ENCODE data around the gene ATG2B. TPM values are rescaled to one million over a fixed set of nuclear protein-coding genes. Genes with fewer than 3 reads are reported as not detected.

The ATG2B gene
- total and polyA plus RNA-seq, 10 of the 15 experiments (the other 5 are each of a cell fraction or from before 2014, with no cell fraction given): 0.84 to 15.4 (median 9.9) TPM

DNA sequence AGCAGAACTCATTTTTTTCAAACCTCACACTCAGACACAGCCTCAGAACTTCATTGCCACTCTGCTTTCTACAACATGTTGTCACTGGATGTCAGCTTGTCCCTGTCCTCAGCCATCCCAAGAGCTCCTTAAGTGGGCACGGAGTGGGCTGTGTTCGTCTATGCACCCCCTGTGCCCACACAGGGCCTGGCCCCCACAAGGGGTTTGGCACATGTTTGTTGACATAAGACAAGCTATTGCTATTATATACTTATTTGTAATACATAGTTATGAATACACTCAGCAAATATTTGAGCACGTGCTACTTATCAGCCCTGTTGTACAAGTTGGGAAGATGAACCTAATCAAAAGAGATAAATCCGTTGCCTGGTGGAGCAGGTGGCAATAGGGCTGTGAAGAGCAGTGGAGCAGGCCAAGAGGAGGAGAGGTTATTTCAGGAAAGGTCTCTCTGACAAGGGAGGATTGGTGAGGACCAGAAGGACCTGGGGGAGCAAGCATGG, 111.4 kb downstream of the ATG2B start:
- H3K27me3 ChIP-seq (replicated peaks in 1 of 2; ENCODE audit: control insufficient read depth in 2 of 2, insufficient read depth in 2 of 2, low read length in 1 of 2): peaks cover 2 to 5% of the 10 kb centered on the region in 2 experiments; a peak in 3 of 4 replicates
- ChIA-PET RAD21 (ENCODE audit: unreplicated experiment) (interaction anchor here (0.6 kb wide), 1 partner anchor 9 kb away, joined by 3 read pairs; no protein-coding TSS in a partner anchor), POLR2A (interaction anchor here (1.1 kb wide), 1 partner anchor 9 kb away, joined by 3 read pairs; no protein-coding TSS in a partner anchor), SMC1A (ENCODE audit: uncharacterized antibody, unreplicated experiment) (no interaction called here), CTCF (no interaction called here)
- no peaks in the 10 kb centered on the region for H4K20me1 ChIP-seq (ENCODE audit: control insufficient read depth, insufficient read depth)
- intact Hi-C loops (cut with micrococcal nuclease; ENCODE audit: unreplicated experiment) (no loop called here), in situ Hi-C loops (cut with MboI) (no loop called here)
- H3K4me1 ChIP-seq (ENCODE audit: control insufficient read depth, insufficient read depth, low read length): no peaks in the 10 kb centered on the region
- no peak overlapping the region for H3K4me2 ChIP-seq (ENCODE audit: control insufficient read depth, insufficient read depth)
- WGBS (ENCODE audit: insufficient coverage, insufficient replicate concordance, low lambda C conversion rate, missing lambda C conversion rate): 26% methylated on average over 4 of the region's 4 CpGs
- no peak overlapping the region for H3K27ac ChIP-seq (ENCODE audit: control insufficient read depth, insufficient read depth)
- no peak overlapping the region for H3K9ac ChIP-seq (ENCODE audit: control insufficient read depth, insufficient read depth, low read length)
- H3K79me2 ChIP-seq (ENCODE audit: control insufficient read depth, insufficient read depth, low read length): no peaks in the 10 kb centered on the region
- no peak for FAIRE-seq
- no peak for DNase-seq (ENCODE audit: low read depth, low spot score)
- no peak overlapping the region for H3K4me3 ChIP-seq
- no peaks in the 10 kb centered on the region for H3K36me3 ChIP-seq (ENCODE audit: control insufficient read depth in 2 of 2, insufficient read depth in 2 of 2, low read length in 1 of 2)
- H3K9me3 ChIP-seq (replicated peaks; ENCODE audit: control insufficient read depth, insufficient read depth, low read length): no peaks in the 10 kb centered on the region
- no peak for ATAC-seq
- no peak overlapping the region for H2AFZ ChIP-seq (ENCODE audit: control insufficient read depth, low read depth, low read length)
- no TSS peak for BruUV-seq (replicated peaks)
- TF ChIP-seq RB1 (IDR thresholded peaks at IDR 0.05; ENCODE audit: borderline replicate concordance) (no peak), PML (IDR thresholded peaks at IDR 0.05; ENCODE audit: low read length) (no peak), USF2 (IDR thresholded peaks at IDR 0.05; ENCODE audit: borderline replicate concordance, low read depth, low read length) (no peak), SREBF2 (IDR thresholded peaks at IDR 0.05; ENCODE audit: low read length) (no peak), ZBTB4 (CRISPR knock-in tag; IDR thresholded peaks at IDR 0.05) (no peak), NR2C2 (IDR thresholded peaks at IDR 0.05; ENCODE audit: borderline replicate concordance, control insufficient read depth, insufficient read length, low read depth) (no peak), ETV6 (conservative IDR thresholded peaks at IDR 0.05 in 1 of 2, IDR thresholded peaks at IDR 0.05 in 1 of 2; ENCODE audit: borderline replicate concordance in 1 of 2, low read depth in 1 of 2) (no peak), MXI1 (IDR thresholded peaks at IDR 0.05; ENCODE audit: low read depth, low read length) (no peak), SPI1 (IDR thresholded peaks at IDR 0.05; ENCODE audit: borderline replicate concordance, insufficient read depth, low read depth, low read length) (no peak), HDAC2 (IDR thresholded peaks at IDR 0.05) (no peak), ZNF274 (IDR thresholded peaks at IDR 0.05; ENCODE audit: insufficient read depth, insufficient read length) (no peak), BHLHE40 (IDR thresholded peaks at IDR 0.05; ENCODE audit: borderline replicate concordance in 1 of 2, low read depth in 2 of 2, low read length in 1 of 2) (no peak)
- TF ChIP-seq, protein P1, sequence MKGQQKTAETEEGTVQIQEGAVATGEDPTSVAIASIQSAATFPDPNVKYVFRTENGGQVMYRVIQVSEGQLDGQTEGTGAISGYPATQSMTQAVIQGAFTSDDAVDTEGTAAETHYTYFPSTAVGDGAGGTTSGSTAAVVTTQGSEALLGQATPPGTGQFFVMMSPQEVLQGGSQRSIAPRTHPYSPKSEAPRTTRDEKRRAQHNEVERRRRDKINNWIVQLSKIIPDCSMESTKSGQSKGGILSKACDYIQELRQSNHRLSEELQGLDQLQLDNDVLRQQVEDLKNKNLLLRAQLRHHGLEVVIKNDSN (IDR thresholded peaks at IDR 0.05; ENCODE audit: borderline replicate concordance, extremely low read length, insufficient read depth, low read depth, low read length): no peak
- TF ChIP-seq, protein P2, sequence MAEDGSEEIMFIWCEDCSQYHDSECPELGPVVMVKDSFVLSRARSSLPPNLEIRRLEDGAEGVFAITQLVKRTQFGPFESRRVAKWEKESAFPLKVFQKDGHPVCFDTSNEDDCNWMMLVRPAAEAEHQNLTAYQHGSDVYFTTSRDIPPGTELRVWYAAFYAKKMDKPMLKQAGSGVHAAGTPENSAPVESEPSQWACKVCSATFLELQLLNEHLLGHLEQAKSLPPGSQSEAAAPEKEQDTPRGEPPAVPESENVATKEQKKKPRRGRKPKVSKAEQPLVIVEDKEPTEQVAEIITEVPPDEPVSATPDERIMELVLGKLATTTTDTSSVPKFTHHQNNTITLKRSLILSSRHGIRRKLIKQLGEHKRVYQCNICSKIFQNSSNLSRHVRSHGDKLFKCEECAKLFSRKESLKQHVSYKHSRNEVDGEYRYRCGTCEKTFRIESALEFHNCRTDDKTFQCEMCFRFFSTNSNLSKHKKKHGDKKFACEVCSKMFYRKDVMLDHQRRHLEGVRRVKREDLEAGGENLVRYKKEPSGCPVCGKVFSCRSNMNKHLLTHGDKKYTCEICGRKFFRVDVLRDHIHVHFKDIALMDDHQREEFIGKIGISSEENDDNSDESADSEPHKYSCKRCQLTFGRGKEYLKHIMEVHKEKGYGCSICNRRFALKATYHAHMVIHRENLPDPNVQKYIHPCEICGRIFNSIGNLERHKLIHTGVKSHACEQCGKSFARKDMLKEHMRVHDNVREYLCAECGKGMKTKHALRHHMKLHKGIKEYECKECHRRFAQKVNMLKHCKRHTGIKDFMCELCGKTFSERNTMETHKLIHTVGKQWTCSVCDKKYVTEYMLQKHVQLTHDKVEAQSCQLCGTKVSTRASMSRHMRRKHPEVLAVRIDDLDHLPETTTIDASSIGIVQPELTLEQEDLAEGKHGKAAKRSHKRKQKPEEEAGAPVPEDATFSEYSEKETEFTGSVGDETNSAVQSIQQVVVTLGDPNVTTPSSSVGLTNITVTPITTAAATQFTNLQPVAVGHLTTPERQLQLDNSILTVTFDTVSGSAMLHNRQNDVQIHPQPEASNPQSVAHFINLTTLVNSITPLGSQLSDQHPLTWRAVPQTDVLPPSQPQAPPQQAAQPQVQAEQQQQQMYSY (CRISPR knock-in tag; IDR thresholded peaks at IDR 0.05): no peak
